ENCODE measurements around the gene ZNF592.

Gene ZNF592

DNA sequence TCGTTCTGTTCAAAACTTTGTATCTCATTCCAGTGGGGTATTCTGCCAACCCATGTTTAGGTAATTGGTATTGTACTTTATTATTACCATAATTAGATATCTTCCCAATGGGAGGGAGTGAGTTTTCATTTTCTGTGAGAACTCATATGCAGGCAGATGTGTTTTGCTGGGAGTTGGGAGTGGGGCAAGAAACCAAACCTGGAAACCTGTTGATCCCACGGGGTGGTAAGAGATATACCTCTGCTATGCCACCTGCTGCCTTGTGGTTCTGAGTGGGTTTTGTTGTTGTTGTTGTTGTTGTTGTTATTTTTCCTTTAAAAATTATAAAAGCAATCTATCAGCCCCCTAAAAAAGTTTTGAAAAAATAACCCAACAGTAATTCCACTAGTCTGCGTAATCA lies 32.1 kb downstream of the ZNF592 start:
- DNase-seq = no peak

DNA sequence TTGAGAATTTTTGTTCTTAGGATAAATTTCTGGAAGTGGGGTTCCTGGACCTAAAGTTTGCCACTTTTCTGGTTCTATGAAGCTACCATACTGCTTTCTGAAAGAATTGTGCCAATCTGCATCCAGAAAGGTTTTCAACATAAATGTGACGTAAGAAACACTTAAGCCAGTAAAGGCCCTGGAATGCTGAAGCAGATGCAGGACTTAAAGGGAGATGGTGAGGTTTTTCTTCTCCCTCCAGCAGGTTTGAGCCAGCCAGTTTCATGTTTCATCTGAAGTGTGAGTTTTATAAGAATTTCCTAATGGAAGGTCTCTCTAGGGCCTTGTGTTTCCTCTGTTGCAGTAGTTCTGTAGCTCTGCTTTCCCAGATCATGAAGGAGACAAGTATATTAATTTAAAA lies 33.1 kb downstream of the ZNF592 start:
- no peak for DNase-seq

DNA sequence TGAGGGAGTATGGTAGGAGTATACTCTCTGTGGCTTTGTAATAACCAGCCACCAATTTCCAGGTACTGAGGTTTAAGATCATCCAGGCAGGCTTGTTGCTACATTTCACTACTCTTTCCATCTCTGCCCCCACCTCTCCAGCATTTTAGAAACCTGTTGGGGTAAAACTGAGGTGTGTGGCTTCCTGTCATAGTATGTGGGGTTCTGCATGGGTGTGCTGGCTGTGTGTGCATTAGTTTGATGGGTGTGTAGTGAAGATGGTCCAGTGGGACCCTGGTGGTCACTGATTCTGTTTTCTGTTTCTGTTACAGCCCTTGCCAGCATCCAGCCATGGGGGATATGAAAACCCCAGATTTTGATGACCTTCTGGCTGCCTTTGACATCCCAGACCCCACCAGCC lies 34.0 kb downstream of the ZNF592 start:
- DNase-seq = no peak

DNA sequence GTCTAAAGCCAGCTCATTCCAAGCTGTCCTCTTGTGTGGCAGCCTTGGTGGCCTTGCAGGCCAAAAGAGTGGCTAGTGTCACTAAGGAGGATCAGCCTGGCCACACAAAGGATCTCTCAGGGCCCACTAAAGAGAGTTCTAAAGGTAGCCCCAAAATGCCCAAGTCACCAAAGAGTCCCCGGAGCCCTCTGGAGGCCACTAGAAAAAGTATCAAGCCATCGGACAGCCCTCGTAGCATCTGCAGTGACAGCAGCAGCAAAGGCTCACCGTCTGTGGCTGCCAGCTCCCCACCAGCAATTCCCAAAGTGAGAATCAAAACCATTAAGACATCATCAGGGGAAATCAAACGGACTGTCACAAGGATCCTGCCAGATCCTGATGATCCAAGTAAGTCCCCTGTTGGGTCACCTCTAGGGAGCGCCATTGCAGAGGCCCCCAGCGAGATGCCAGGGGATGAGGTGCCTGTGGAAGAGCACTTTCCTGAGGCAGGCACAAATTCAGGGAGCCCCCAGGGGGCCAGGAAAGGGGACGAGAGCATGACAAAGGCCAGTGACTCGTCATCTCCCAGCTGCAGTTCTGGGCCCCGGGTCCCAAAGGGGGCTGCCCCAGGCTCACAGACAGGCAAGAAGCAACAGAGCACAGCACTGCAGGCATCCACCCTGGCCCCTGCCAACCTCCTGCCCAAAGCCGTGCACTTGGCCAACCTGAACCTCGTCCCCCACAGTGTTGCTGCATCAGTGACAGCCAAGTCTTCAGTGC lies 35.3 kb downstream of the ZNF592 start:
- DNase-seq = no peak

DNA sequence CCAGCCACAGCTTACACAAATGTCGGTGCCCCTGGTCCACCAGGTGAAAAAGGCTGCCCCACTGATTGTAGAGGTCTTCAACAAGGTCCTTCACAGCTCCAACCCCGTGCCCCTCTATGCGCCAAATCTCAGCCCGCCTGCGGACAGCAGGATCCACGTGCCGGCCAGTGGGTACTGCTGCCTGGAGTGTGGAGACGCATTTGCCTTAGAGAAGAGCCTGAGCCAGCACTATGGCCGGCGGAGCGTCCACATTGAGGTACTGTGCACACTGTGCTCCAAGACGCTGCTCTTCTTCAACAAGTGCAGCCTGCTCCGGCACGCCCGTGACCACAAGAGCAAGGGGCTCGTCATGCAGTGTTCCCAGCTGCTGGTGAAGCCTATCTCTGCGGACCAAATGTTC lies 35.9 kb downstream of the ZNF592 start:
- DNase-seq = no peak

DNA sequence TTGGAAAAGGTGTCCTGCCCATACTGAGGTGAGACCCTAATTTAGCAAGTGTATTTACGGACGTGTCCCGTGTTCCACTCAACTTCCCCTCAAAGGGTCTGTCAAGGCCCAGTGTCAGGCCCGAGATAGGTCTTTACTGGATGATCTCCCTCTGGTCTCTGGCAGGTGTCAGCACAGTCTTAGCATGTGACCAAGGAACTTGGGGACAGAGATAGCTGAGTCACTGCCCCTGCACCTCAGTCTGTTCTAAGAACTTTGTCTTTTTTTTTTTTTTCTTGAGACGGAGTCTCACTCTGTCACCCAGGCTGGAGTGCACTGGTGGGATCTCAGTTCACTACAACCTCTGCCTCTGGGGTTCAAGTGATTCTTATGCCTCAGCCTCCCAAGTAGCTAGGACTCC lies 36.7 kb downstream of the ZNF592 start:
- no peak for DNase-seq

DNA sequence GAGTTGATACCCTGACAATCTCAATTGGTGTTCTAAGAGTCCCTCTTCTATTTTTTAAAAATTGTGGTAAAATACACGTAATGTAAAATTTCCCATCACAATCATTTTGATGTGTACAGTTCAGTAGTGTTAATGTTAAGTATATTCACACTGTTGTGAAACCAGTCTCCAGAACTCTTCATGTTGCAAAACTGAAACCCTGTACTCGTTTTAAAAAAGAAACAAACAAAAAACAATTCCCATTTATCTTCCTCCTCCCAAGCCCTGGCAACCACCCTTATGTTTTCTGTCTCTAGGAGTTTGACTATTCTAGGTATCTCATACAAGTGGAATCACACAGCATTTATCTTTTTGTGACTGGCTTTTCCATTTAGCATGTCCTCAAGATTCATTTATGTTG lies 40.1 kb downstream of the ZNF592 start:
- DNase-seq = no peak

DNA sequence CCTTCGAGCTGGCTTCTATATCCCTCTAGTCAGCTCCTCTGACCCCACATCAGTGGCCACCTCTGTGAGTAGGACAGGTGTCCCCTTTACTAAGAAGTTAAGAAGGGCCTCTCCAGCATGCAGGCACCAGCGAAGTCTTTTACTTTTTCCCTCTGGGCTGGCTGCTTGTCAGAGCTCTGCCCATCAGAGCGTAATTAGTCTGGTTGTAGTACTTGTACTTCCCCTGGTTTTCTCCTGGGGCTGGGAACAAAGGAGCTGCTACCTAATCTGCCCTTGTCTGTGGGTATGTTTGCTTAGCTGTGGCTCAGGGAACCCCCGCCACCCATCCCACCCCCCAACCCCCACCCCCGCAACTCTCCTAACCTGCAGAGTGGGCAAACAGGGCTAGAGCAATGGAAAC lies 41.4 kb downstream of the ZNF592 start:
- no peak for DNase-seq

DNA sequence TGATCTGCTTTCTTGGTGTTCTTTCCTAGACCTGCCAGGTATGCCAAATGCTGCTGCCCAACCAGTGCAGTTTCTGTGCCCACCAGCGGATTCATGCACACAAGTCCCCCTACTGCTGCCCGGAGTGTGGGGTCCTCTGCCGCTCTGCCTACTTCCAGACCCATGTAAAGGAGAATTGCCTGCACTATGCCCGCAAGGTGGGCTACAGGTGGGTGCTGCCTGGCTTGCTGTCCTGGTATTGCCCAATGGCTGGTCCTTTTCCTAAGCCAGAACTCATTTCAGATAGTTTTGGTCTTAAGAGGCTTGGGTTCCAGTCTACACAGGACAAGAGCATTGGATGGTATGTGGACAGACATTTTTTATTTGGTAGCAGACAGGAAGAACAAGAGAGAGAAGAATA lies 42.3 kb downstream of the ZNF592 start:
- no peak for DNase-seq

DNA sequence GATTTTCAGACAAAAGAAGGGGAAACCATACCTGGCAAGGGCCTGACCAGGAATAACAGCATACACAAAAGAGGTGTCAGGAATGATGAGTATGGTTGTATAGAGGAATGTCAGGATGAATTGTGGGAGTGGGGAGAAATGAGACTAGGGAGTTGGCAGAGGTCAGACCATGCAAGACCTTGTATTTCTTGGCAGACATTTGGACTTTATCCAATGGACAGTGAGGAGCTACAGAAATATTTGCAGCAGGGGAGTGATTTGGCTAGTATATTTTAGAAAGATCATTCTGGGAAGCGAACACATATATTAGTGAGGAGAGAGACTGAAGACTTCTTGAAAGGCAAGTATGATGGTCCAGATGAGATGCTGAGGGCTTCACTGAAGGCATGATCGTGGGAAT lies 43.4 kb downstream of the ZNF592 start:
- no peak for DNase-seq

DNA sequence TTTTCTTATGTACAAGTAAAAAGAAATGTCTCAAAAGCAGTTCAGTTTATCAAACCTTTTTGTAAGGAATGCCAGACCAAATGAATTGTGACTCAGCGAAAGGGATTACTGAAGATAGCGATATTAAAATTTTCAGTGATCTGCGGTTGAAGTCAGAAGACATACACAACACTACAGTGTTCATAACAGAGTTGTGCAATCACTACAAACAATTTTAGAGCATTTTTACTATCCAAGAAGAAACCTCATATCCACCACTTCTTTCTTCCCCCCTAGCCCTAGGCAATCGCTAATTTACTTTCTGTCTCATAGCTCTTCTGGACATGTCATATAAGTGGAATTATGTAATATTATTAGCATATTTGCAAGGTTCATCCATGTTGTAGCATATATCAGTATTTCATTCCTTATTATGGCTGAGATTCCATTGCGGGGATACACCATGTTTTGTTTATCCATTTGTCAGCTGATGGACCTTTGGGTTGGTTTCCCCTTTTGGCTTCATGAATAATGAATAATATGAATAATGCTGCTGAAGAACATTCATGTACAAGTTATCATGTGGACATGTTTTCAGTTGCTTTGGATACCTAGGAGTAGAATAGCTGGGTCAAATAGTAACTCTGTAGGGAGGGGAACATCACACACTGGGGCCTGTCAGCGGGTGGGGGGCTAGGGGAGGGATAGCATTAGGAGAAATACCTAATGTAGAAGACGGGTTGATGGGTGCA lies 45.2 kb downstream of the ZNF592 start:
- DNase-seq = no peak

DNA sequence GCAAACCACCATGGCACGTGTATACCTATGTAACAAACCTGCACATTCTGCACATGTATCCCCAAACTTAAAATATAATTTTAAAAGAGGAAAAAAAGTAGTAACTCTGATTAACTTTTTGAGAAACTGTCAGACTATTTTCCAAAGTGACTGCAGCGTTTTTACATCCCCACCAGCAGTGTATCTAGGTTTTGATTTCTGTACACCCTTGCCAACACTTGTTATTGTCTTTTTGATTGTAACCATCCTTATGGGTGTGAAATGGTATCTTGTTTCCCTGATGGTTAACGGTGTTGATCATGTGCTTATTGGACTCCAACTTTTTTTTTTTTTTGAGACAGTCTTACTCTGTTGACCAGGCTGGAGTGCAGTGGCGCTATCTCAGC lies 45.8 kb downstream of the ZNF592 start:
- DNase-seq = no peak

DNA sequence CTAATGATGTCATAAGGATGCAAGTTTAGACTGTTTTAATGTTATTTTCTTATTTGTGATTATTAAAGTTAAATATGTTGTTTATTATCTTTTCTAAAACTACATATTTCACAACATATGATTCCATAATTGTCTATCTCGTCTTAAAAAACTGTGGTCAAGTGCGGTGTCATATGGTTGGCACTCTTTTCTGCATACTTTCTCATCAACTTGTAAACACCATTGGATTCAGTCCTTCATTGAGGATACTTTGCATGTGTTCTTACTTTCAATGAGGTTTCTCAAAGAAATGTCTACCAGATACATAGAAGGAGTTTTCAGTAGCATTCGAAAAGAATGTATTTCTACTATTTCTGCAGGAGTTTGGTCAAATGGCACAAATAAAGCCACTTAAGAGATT lies 46.8 kb downstream of the ZNF592 start:
- DNase-seq = no peak

DNA sequence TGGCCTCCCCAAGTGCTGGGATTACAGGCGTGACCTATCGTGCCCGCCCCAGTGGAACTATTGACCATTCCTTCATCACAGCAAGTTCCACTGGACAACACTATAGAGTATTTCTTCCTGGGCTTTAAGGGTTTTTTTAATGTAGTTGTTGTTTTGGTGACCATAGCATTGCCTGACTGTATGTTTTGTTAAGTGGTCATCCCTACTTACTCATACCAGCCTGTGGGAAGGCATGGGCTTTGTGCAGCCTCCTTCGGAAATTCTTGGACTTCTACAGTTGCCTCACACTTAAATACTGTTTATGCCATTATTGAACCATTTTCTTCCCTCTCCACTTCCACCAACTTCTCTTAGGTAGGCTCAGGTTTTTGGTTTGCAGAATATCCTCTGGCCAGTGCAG lies 48.8 kb downstream of the ZNF592 start:
- no peak for DNase-seq

DNA sequence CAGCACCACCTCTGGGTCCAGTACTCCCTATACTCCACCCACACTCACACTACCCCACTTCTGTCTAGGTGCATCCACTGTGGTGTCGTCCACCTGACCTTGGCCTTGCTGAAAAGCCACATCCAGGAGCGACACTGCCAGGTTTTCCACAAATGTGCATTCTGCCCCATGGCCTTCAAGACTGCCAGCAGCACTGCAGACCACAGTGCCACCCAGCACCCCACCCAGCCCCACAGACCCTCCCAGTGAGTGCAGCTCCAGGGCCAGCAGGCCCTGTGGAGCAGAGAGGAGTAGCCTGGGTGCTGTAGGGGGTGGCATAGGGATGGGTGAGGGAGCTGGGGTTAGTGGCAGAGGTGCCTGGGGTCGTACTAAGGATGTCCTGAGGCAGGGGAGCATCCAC lies 49.4 kb downstream of the ZNF592 start:
- DNase-seq = no peak

DNA sequence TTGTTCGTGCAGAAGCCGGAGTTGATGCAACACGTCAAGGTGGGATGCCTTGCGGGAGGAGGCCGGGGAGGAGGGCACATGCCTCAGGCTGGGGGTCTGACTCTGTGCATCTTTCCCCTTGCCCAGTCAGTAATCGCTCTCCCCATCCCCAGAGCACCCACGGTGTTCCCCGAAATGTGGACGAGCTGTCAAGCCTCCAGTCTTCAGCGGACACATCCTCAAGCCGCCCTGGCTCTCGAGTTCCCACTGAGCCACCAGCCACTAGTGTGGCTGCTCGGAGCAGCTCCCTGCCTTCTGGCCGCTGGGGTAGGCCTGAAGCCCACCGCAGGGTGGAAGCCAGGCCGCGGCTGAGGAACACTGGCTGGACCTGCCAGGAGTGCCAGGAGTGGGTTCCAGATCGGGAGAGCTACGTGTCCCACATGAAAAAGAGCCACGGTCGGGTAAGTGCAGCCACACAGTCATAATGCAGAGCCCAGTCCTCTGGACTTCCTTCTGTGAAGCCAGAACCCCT lies 50.1 kb downstream of the ZNF592 start:
- no peak for DNase-seq

DNA sequence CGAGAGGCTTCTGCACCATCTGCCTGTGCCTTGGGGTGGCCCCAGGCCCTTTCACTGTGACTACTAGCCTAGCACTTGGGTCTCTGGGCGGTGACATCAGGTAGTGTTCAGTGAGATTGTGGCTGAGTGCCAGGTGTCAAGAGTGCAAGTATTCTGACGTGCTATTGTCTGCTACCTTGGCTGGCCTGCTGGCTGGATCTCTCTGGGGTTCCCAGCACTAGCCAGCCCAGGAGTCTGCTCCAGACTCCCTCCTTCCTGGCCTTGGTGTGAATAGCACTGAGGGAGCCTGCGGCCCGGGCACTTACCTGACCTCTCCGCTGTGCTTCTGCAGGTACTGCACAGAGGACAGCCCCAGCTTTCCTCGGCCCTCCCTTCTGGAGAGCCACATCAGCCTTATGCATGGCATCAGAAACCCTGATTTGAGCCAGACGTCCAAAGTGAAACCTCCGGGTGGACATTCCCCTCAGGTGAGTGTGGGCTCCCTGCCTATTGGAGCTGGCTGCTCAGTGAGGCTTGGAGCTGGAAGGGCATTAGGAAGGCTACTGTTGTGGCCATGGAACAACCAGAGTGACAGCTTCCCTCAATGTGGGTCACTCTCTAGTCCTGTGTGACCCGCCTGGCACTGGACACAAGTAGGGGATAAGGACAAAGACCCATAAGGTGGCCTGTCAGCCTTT lies 51.3 kb downstream of the ZNF592 start:
- DNase-seq = no peak

DNA sequence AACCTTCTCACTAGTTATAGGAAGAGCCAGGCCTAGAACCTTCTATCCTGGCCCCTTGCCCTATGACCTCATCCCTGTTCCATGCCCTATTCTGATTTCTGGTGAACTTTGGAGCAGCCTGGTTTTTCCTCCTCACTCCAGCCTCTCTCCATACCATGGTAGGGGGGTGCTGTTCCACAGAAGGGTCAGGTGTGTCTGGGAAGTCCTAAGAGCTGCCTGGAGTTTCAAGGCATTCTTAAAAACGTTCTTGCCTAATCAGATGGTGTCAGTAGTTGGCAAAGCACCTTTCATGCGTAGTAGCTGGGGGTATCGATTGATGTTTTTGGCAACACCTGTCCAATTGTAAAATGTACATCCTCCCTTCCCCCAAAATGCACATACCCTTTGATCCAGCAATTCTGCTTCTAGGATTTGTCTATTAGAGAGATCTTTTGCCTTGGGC lies 52.0 kb downstream of the ZNF592 start:
- DNase-seq = no peak

DNA sequence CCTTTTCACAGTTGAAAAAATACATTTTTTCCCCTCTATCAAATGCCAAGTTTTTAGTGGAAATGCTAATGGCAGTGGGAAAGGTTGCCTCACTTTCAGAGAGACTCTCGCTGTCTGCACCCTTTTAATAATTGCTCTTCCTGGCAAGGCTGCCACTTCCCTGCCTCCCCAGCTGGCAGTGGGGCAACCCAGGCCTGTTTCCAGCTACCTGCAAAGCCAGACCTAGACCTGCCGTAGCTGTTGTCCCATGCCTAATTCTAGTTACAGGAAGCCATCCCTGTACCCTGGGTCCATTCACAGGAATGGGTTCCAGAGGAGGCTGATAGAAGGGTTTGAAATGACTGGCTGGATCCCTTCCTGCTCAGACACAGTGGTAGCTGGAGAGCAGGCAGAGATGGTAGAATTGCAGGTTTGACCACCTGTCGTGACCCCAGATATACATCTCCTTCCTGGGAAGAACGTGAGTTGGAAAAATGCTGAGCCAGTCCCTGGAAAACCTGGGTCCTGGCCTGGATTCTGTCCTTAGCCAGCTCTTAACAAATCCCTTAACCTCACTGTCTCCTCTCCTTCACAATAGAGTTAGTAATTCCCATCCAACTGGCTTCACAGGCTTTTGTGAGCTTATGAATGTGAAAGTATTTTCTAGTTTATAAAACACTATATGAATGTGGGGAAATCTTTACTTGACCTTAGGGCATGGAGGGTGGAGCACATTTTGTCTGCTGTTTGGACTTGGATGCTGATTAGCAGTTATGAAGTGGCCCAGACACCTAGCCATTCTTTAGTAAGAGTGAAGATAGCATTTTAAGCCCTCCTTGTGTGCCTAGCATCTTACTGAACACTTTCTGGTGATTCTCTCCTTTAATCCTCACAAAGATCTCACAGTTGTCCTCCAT lies 55.9 kb downstream of the ZNF592 start:
- no peak for DNase-seq

DNA sequence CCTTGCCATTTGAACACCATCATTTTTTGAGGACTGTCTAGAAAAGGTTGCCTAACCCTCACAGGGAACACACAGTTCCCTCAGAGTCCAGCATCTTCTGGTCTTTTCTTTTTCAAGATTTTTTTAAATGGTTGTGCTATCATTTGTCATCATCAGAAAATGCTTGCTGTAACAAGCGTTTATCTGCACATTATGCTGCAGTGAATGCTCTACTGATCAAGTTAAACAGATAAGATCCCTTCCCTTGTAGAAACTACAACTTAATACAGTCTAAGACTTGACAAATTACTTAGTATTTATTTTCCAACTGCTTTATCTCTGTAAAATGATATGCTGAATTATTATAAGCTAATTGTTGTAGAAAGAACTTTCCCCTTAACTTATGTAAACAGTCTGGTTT lies 56.8 kb downstream of the ZNF592 start:
- no peak for DNase-seq

DNA sequence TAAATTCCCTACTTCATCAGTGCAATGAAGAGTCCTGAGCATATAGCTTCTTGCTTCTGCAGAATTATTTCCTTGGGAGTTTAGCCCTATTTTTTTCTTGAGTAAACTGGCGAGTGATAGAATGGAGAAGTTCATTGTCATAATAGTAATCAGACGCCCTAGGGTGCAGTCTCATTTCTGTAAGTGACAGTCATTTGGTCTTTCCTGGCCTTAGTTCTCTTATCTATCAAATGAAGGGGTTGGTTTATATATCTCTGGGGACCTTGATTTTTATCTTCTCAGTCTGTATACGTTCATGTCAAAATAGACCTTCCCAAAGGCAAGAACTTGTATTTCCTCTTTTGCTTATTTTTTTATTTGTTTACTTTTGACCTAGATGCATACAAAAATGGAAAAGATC lies 58.8 kb downstream of the ZNF592 start:
- no peak for DNase-seq

DNA sequence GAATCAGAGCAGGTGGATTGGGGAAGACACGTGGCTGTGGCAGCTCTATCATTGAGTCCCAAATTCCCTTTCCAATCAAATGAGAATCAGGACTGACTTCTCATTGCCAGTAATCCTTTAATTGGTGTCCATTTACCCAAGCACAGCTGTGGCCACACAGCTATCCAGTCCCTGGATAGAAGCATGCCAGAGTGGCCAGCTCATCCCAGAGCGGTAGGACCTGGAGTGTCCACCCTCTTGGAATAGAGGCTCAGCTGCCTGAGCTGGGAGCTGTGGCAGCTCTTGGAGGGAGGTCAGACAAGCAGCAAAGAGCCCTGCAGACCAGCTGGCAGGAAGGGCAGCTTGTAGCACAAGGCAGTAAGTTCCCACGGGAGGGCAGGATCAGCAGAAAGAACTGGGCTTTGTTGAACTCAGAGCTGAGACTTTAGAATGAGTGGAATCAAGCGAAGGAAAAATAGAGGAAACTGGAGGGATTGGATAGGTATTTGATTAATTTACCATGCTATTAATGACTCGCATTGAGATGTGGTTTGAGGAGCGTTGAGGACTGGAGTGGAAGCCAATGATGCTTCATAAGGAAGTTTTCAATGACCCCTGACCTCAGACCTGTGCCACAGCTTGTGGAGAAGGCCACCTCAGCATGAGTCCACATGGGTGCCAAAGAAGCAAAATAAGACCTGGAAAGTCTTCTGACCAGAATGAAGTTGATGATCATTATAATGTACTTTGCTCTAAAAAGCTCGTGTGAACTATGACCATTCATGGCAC lies 61.9 kb downstream of the ZNF592 start:
- DNase-seq = no peak

Data from NCI-H510A (cell line).